CD4-positive, alpha-beta T cell treated with Interleukin-4 for 4 hours (primary cell): ENCODE measurements around the gene SLC6A5.
"Not testable (repeated sequence)": the region's sequence is repeated elsewhere in the genome, so short reads cannot be mapped to it uniquely, and the experiment has no call there.

Experiments
- DNase-seq: peaks from one replicate; pipeline ENCODE4 v3.0.0-alpha.2; 2020

The SLC6A5 gene

GRCh38 chr11:20599221-20600019 lies at the start of gene SLC6A5:
TSS of gene SLC6A5 (plus strand) at chr11:20599608. CDS start at chr11:20599673, 65 bp downstream.
- DNase-seq = no peak

DNA sequence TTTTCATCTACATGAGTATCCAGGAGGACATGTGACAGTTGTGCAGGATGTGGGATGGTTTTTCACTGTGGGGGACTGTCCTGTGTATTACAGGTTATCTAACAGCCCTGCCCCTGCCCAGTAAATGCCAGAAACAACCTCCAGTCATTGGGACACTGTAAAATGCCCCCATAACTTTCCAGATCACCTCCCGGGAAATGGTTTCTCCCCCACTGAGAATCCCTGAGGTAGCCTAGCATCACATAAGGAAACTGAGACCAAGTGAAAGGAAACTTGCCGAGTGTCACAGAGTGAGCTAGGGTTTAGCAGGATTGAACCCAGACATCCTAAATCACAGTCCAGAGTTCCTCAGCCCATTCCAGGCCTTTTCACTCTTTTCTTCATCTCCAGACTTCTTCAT lies 48.3 kb upstream of the SLC6A5 start:
- no peak for DNase-seq

GRCh38 chr11:20555783-20556182 lies 43.6 kb upstream of the SLC6A5 start:
- no peak for DNase-seq

GRCh38 chr11:20556396-20556795 lies 43.0 kb upstream of the SLC6A5 start:
- not testable (repeated sequence) for DNase-seq

- DNase-seq = no peak
These were observed 40.7 kb upstream of the SLC6A5 start for GRCh38 chr11:20558741-20559140.

GRCh38 chr11:20559523-20560300 lies 39.7 kb upstream of the SLC6A5 start:
- DNase-seq = no peak

DNA sequence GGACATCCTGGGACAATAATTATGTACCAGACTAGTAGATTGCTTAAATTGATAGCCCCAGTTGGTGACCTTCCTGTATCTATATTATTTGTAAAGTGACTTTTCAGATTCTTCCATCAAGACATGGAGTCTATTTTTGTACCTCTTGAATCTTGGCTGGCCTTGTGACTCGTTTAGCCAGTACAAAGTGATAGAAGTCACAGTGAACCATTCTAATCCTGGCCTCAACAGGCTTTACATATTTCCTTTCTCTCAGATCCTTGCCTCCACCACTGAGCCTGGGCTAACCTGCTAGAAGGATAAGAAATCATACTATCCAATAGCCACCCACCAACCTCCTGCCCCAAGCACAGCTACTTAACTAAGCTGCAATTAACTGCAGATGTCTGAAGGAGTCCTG lies 37.5 kb upstream of the SLC6A5 start:
- DNase-seq = no peak

DNA sequence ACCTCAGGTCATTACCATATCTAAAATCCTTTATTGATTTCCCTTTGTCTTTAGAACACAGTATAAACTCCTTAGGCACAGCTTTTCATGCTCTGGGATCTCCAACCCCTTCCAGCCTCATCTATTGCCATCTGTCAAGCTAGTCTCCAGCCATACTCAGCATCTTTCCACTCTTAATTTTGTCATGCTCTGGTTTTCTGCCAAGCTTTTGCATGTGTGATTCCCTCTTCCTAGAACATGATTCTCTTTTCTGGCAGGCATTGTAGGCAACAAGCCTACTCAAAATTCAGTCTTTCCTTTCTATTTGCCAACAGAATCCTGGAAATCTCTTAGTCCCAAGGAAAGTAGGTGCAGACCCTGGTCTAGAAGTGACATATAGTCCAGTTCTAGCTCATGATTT lies 35.5 kb upstream of the SLC6A5 start:
- DNase-seq = no peak

GRCh38 chr11:20564846-20565635 lies 34.4 kb upstream of the SLC6A5 start:
- no peak for DNase-seq

- DNase-seq = not testable (repeated sequence)
These were observed 33.3 kb upstream of the SLC6A5 start for GRCh38 chr11:20566115-20566514.

GRCh38 chr11:20566591-20567434 lies 32.6 kb upstream of the SLC6A5 start:
- no peak for DNase-seq

- not testable (repeated sequence) for DNase-seq
These were observed 19.7 kb upstream of the SLC6A5 start for GRCh38 chr11:20579725-20580124.

GRCh38 chr11:20583201-20583600 lies 16.2 kb upstream of the SLC6A5 start:
- DNase-seq = no peak

- DNase-seq = no peak
These were observed 15.2 kb upstream of the SLC6A5 start for GRCh38 chr11:20584093-20584774.

GRCh38 chr11:20589796-20590195 lies 9.6 kb upstream of the SLC6A5 start:
- no peak for DNase-seq

GRCh38 chr11:20590381-20590780 lies 9.0 kb upstream of the SLC6A5 start:
- no peak for DNase-seq

- DNase-seq = no peak
These were observed 6.7 kb upstream of the SLC6A5 start for GRCh38 chr11:20592741-20593140.

GRCh38 chr11:20594274-20595061 lies 4.9 kb upstream of the SLC6A5 start:
- no peak for DNase-seq

DNA sequence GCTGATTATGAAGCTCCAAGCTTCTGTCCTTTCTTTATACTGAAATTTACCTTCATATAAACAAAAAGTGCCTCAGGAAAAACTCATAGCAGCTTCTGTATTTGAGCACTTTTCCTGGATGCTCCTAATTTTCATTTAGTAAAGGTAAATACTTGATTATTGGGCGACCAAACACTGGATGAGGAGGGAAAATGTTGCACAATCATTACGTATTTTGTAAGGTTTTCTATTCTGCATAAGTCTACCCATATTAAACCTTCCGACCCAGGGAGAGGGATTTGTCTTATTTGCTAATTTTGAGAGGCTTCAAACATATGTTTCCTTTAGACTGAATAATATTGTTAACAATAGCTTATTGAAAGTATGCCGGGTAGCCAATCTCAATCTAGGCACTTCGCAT lies 4.3 kb upstream of the SLC6A5 start:
- no peak for DNase-seq

DNA sequence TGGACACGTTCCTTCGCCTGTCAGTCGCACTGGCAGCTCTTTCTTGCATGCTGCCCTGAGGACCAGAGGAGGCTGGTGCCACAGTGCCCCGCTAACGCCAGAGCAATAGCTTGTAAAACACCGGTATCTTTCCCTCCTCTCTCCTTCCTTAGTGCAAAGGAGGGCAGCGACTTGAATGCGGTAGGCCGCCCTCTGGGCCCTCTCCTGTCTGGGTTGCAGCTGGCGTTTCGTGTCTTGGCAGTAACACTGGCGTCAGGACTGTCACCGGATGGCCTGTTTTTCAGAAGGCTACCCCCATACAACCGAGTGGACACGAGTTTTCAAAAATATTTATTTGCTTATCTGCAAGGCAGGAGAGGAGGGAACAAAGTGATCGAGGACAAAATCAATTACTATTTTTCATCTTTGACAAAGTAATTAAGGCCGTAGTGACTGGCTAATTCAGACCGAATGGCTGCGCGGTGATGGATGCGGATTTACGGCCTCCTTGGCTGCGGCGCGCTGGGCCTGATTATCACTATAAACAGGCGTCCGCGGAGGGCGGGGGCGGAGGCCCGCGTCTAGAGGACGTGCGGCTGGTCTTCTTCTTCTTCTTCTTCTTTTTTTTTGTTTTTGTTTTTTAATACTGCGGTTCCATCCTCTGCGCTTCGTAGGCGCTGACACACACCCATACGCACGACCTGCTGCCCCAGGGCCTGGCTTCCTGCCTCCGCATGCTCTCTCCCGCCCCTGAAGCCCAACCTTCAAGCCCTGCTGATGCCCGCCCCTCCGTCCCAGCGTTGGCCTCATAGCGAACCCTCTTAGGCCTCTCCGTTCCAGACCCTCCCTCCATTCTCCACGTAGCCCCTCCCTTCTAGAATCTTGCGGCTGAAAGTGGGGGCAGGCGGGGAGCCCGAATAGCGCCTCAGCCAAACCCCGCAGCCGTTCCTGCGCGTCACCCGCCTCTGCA lies 2.9 kb upstream of the SLC6A5 start:
- DNase-seq = no peak
